ENCODE results near the gene FOXN1.

DNA sequence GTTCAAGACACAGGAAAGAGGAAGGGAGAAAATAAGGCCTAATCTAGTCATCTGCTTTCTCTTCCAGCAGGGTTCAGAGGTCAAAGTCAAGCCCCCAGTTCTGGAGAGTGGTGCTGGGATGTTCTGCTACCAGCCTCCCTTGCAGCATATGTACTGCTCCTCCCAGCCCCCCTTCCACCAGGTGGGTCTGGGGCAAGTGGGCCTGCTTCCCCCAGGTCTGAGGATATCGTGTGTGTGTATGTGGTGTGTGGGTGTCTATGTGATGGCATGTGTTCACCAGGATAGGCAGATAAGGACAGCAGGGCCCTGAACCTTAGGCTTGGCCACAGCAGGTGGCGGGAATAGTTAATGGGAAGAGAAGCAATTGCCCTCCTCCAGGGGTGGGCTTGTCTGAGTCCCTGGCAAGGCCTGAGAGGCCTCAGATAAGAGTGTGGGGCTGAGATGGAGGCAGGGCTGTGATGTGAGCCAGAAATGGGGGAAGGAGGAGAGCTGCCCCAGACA lies 21.1 kb downstream of the FOXN1 start:
- TF ChIP-seq EZH2 (IDR thresholded peaks at IDR 0.05) (no peak), EZH2phosphoT487 (IDR thresholded peaks at IDR 0.05) (no peak)
- TF ChIP-seq, protein P1, sequence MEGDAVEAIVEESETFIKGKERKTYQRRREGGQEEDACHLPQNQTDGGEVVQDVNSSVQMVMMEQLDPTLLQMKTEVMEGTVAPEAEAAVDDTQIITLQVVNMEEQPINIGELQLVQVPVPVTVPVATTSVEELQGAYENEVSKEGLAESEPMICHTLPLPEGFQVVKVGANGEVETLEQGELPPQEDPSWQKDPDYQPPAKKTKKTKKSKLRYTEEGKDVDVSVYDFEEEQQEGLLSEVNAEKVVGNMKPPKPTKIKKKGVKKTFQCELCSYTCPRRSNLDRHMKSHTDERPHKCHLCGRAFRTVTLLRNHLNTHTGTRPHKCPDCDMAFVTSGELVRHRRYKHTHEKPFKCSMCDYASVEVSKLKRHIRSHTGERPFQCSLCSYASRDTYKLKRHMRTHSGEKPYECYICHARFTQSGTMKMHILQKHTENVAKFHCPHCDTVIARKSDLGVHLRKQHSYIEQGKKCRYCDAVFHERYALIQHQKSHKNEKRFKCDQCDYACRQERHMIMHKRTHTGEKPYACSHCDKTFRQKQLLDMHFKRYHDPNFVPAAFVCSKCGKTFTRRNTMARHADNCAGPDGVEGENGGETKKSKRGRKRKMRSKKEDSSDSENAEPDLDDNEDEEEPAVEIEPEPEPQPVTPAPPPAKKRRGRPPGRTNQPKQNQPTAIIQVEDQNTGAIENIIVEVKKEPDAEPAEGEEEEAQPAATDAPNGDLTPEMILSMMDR (IDR thresholded peaks at IDR 0.05) = no peak
